ENCODE measurements around the gene PTX3. TPM values are rescaled to one million over a fixed set of nuclear protein-coding genes. Genes with fewer than 3 reads are reported as not detected.

PTX3 gene
- total RNA-seq, 1 donor from 2014 or later, result 0.52 TPM

DNA sequence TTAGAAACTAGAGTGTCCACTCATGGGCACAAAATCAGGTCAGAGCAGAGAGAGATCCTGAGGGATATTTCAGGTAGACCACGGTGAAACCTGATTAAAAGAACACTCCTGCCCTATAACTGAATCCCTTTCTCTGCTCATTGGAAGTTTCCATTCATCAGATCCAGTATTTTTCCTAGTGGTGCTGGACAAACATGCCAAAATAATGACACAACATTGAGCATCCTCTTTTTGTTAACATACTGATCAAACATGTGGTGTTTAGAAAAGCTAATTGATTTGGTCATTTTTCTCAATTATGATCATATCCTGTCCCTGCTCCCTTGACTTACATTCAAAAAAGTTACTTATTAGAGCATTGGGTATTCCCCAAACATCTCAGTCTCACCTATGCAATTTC, 27.2 kb downstream of the PTX3 start:
- TF ChIP-seq, protein P1, sequence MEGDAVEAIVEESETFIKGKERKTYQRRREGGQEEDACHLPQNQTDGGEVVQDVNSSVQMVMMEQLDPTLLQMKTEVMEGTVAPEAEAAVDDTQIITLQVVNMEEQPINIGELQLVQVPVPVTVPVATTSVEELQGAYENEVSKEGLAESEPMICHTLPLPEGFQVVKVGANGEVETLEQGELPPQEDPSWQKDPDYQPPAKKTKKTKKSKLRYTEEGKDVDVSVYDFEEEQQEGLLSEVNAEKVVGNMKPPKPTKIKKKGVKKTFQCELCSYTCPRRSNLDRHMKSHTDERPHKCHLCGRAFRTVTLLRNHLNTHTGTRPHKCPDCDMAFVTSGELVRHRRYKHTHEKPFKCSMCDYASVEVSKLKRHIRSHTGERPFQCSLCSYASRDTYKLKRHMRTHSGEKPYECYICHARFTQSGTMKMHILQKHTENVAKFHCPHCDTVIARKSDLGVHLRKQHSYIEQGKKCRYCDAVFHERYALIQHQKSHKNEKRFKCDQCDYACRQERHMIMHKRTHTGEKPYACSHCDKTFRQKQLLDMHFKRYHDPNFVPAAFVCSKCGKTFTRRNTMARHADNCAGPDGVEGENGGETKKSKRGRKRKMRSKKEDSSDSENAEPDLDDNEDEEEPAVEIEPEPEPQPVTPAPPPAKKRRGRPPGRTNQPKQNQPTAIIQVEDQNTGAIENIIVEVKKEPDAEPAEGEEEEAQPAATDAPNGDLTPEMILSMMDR (IDR thresholded peaks at IDR 0.05; ENCODE audit: borderline replicate concordance), result no peak
- Histone ChIP-seq H3K27ac (replicated peaks) (peak overlapping the region; percentile 3), H3K4me3 (no peak overlapping the region), H3K36me3 (no peaks in the 10 kb centered on the region), H3K4me1 (no peaks in the 10 kb centered on the region), H3K9me3 (replicated peaks) (no peaks in the 10 kb centered on the region), H3K27me3 (ENCODE audit: low read depth) (peaks cover 16% of the 10 kb centered on the region)
- intact Hi-C loops (cut with micrococcal nuclease), result no loop called here
- no peak for DNase-seq

- TF ChIP-seq, protein P1 (IDR thresholded peaks at IDR 0.05; ENCODE audit: borderline replicate concordance), result no peak
Observed at GRCh38 chr3:157464321-157464720, 27.7 kb downstream of the PTX3 start.

GRCh38 chr3:157465741-157466140, 29.1 kb downstream of the PTX3 start:
- intact Hi-C loops (cut with micrococcal nuclease), result no loop called here
- H3K27me3 ChIP-seq (ENCODE audit: low read depth), result no peaks in the 10 kb centered on the region
- TF ChIP-seq, protein P1 (IDR thresholded peaks at IDR 0.05; ENCODE audit: borderline replicate concordance), result no peak
- no peaks in the 10 kb centered on the region for H3K36me3 ChIP-seq
- no peaks in the 10 kb centered on the region for H3K9me3 ChIP-seq (replicated peaks)
- H3K27ac ChIP-seq (replicated peaks), result no peak overlapping the region
- no peaks in the 10 kb centered on the region for H3K4me1 ChIP-seq
- no peak overlapping the region for H3K4me3 ChIP-seq
- DNase-seq, result no peak

More at GRCh38 chr3:157464321-157464720, 27.7 kb downstream of the PTX3 start:
- Histone ChIP-seq H3K4me1 (no peaks in the 10 kb centered on the region), H3K4me3 (no peak overlapping the region), H3K27ac (replicated peaks) (peak overlapping the region; percentile 3), H3K9me3 (replicated peaks) (no peaks in the 10 kb centered on the region), H3K36me3 (no peaks in the 10 kb centered on the region), H3K27me3 (ENCODE audit: low read depth) (peaks cover 11% of the 10 kb centered on the region)
- DNase-seq, result no peak
- intact Hi-C loops (cut with micrococcal nuclease), result no loop called here

- Histone ChIP-seq H3K27me3 (ENCODE audit: low read depth) (no peaks in the 10 kb centered on the region), H3K9me3 (replicated peaks) (no peaks in the 10 kb centered on the region), H3K4me3 (no peak overlapping the region), H3K36me3 (no peaks in the 10 kb centered on the region), H3K27ac (replicated peaks) (no peak overlapping the region), H3K4me1 (no peaks in the 10 kb centered on the region)
- TF ChIP-seq, protein P1 (IDR thresholded peaks at IDR 0.05; ENCODE audit: borderline replicate concordance), result no peak
- intact Hi-C loops (cut with micrococcal nuclease), result no loop called here
- DNase-seq, result no peak
Observed at GRCh38 chr3:157467200-157467599, 30.6 kb downstream of the PTX3 start.

GRCh38 chr3:157469561-157470294, 33.1 kb downstream of the PTX3 start:
- intact Hi-C loops (cut with micrococcal nuclease), result no loop called here
- TF ChIP-seq, protein P1 (IDR thresholded peaks at IDR 0.05; ENCODE audit: borderline replicate concordance), result no peak
- Histone ChIP-seq H3K27ac (replicated peaks) (no peak overlapping the region), H3K9me3 (replicated peaks) (no peaks in the 10 kb centered on the region), H3K27me3 (ENCODE audit: low read depth) (no peaks in the 10 kb centered on the region), H3K36me3 (no peaks in the 10 kb centered on the region), H3K4me1 (no peaks in the 10 kb centered on the region), H3K4me3 (no peak overlapping the region)
- DNase-seq, result no peak
